Cardiac muscle cell (in vitro differentiated cells and primary cell): ENCODE results near the gene RNF39. TPM values are rescaled to one million over a fixed set of nuclear protein-coding genes. Genes with fewer than 3 reads are reported as not detected.

ENCODE experiments used
- DNase-seq, 2 donors: peaks; one replicate each; pipeline versions ENCODE4 v3.0.0 to v3.0.0-alpha.2; 2010 to 2017; ENCODE audit warnings: low read depth in 1 of 2, low spot score in 1 of 2
- H3K27ac ChIP-seq: fragments of 200-600 bp; sonication (generic); 2 replicates; pipeline ENCODE4 v1.5.1; 2016
- H3K27me3 ChIP-seq: fragments of 200-600 bp; sonication (generic); 2 replicates; pipeline ENCODE4 v1.6.0; 2016; ENCODE audit warnings: control low read depth
- H3K36me3 ChIP-seq: fragments of 200-600 bp; sonication (generic); 2 replicates; pipeline ENCODE4 v1.5.1; 2016; ENCODE audit warnings: control low read depth
- H3K4me1 ChIP-seq: fragments of 200-600 bp; sonication (generic); 2 replicates; pipeline ENCODE4 v1.8.1; 2017; ENCODE audit warnings: low read depth, mild to moderate bottlenecking, mixed run types
- H3K4me3 ChIP-seq: fragments of 200-600 bp; sonication (generic); 2 replicates; pipeline ENCODE4 v1.5.1; 2016; ENCODE audit warnings: mild to moderate bottlenecking
- H3K9me3 ChIP-seq: fragments of 200-600 bp; sonication (generic); 2 replicates; pipeline ENCODE4 v1.5.1; 2017; ENCODE audit warnings: low read depth, mild to moderate bottlenecking, control low read depth
- polyA plus RNA-seq: library from polyadenylated mRNA; unstranded; fragments of >200 nt; fragmentation: Nextera tagmentation; extraction: Ambion mirVana; gene quantifications from 2 replicates; pipeline ENCODE4 v1.2.1, GENCODE V29; 2016
- total RNA-seq: library from RNA; depleted of rRNA; stranded (reverse); fragments of >200 nt; gene quantifications from 2 replicates; pipeline ENCODE4 v1.2.3, GENCODE V29; 2016
- TF ChIP-seq, protein P1 (sequence below): IDR thresholded peaks from 2 replicates; pipeline ENCODE4 v1.5.1; 2012; ENCODE audit warnings: low read depth, mild to moderate bottlenecking, low read length

RNF39 gene
- total and polyA plus RNA-seq, 2 experiments from 2014 or later, result 0.46 TPM; not detected in 1

DNA sequence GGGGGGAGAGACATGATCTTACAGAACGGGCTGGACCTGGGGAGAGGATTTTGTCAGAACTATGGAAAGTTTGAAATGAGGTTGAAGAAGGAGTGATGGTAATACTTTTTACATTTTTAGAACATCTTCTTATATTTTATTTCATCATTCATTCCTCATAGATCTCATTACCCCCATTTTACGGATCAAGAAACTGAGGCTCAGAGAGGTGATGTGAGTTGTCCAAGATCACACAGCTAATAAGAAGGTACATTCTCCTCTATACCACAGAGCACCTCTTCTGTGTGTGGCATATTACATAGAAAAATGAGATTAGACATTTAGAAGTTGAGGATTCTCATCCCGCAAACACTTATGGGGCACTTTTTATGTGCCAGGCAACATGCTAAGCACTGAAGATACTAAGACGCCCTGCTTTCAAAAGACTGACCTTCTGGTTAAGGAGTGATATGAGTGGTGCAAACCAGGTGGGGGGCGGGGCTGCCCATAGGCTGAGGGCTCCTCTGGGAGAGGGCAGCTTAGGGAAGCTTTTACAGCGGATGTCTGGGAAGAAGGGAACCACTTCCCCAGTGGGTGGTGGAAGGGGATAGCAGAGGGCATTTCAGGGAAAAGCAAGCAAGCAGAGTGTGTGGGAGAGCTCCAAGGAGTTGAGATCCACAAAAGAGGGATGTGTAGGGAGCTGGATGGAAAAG, 17.4 kb upstream of the RNF39 start:
- H3K36me3 ChIP-seq, result no peaks in the 10 kb centered on the region
- peaks cover 75% of the 10 kb centered on the region for H3K27me3 ChIP-seq
- no peak overlapping the region for H3K27ac ChIP-seq
- TF ChIP-seq, protein P1, sequence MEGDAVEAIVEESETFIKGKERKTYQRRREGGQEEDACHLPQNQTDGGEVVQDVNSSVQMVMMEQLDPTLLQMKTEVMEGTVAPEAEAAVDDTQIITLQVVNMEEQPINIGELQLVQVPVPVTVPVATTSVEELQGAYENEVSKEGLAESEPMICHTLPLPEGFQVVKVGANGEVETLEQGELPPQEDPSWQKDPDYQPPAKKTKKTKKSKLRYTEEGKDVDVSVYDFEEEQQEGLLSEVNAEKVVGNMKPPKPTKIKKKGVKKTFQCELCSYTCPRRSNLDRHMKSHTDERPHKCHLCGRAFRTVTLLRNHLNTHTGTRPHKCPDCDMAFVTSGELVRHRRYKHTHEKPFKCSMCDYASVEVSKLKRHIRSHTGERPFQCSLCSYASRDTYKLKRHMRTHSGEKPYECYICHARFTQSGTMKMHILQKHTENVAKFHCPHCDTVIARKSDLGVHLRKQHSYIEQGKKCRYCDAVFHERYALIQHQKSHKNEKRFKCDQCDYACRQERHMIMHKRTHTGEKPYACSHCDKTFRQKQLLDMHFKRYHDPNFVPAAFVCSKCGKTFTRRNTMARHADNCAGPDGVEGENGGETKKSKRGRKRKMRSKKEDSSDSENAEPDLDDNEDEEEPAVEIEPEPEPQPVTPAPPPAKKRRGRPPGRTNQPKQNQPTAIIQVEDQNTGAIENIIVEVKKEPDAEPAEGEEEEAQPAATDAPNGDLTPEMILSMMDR, result no peak
- H3K4me3 ChIP-seq, result no peak overlapping the region
- H3K9me3 ChIP-seq, result no peaks in the 10 kb centered on the region
- no peak for DNase-seq
- H3K4me1 ChIP-seq, result no peaks in the 10 kb centered on the region

DNA sequence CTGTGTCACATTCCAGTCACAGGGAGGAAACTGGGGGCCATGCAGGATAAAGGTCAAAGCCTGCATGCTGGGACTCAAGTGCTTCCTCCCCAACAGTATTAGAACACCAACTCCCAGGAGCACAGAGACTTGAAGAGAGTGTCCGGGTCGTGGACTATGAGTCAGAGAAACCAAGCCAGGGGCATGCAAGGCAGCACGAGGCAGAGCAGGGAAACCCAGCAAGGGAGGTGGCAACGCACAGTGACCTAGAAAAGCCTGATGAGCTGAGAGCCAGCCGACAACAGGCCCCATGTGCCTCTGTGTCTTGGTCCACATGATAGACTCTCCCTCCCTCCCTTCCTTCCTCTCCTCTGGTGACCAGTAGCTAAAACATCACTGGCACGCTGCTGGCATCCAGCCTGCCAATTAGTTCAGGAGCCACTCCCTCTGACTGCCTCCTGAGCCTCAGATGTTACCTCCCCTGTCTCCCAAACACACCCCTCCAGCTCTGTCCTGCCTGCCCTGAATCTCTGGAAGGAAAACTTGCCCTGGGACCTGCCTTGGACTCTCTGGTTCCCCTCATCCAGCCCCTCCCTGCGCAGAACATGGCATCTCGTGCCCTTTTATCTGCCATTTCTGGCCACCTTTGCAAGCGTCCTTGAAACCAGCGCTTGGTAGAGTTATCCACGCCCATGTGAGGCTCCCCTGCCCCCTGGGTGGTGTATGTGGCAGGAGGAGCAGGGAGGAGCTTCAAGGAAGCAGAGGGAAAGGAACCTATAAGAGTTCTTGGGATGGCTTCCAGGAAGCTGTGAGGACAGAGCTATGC, 16.2 kb upstream of the RNF39 start:
- no peaks in the 10 kb centered on the region for H3K4me1 ChIP-seq
- no peak overlapping the region for H3K4me3 ChIP-seq
- no peak overlapping the region for H3K27ac ChIP-seq
- H3K27me3 ChIP-seq, result peaks cover 62% of the 10 kb centered on the region
- DNase-seq, result peak in 1 of 2 donors; percentile 64
- H3K9me3 ChIP-seq, result no peaks in the 10 kb centered on the region
- TF ChIP-seq, protein P1, result no peak
- no peaks in the 10 kb centered on the region for H3K36me3 ChIP-seq

DNA sequence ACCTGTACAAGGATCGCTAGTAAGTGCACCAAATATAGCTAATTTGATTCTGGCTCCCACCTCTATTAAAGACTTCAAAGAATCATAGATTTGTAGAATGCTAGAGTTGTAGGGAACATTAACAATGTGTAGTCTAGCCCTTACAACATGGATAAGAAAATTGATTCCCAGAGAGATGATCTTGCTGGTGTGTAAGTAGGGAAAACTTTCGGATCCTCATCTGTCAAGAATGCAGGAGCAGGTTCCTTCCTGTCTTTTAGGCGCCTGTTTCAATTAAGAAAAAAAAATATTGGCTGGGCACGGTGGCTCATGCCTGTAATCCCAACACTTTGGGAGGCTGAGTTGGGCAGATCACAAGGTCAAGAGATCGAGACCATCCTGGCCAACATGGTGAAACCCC, 12.3 kb upstream of the RNF39 start:
- Histone ChIP-seq H3K9me3 (no peaks in the 10 kb centered on the region), H3K4me3 (no peak overlapping the region), H3K27ac (no peak overlapping the region), H3K36me3 (no peaks in the 10 kb centered on the region), H3K4me1 (no peaks in the 10 kb centered on the region), H3K27me3 (peaks cover 25% of the 10 kb centered on the region)
- TF ChIP-seq, protein P1, result no peak
- DNase-seq, result no peak

DNA sequence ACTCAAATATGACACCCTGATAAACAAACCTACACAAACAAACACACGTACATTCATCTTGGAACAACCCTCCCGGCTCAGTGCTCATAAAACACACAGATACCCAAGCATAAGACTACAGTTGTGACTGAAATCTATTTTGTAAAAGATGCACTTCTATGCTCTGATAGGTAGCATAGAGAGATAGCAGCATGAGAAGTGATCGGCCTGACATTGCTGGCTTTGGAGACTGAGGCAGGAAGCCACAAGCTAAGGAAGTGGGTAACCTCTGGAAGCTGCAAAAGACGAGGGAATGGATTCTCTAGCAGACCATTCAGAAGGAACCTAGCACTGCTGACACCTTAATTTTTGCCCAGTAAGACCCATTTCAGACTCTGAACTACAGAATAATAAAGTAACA, 1.6 kb upstream of the RNF39 start:
- H3K4me3 ChIP-seq, result no peak overlapping the region
- H3K36me3 ChIP-seq, result no peaks in the 10 kb centered on the region
- no peak overlapping the region for H3K27ac ChIP-seq
- H3K27me3 ChIP-seq, result peaks cover 81% of the 10 kb centered on the region
- TF ChIP-seq, protein P1, result no peak
- no peaks in the 10 kb centered on the region for H3K9me3 ChIP-seq
- no peak for DNase-seq
- H3K4me1 ChIP-seq, result no peaks in the 10 kb centered on the region

DNA sequence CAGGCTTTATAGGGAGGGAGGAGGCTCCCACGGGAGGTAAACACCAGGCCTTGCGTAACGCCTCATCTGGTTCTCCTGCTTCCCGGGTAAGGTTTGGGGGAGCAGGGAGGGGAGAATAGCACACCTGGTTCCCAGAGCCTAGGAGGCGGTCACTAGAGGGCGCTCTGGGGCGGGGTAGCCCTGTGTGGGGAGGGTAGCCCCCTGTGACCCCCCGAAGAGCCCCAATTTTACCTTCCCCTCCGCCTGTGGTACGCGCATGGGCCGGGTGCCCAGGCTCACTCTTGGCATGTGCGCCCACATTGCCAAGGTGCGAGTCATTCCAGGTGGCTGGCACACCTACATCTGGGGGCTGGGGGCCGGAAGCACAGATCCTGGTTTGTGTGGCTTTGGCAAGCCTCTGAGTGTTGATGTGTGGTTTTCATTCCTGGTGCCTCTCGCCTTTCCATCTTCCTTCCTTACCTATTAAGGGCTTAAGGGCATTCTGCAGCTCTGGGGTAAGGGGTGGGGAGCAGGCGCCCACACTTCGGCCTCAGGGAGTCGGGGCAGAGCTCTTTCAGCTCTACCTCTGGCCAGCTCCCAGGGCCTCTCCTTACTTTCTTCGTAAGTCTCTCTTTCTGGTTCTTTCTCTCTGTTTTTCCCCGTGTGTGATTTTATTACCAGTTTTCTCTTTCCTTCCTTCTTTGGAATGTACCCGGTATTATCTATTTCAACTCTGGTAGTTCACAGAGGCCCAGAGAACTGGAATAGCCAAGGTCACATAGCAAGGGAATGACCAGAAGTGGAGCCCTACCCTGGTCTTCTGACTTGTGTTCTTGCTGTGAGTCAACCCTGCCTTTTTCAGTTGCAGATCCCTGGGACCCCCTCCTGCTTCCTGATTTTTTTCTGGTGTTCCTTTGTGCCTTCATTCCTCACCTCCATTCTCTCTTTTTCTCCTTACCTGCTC, 492 bp upstream of the RNF39 start:
- TF ChIP-seq, protein P1, result peak; percentile 48
- DNase-seq, result peak in 1 of 2 donors; percentile 16
- Histone ChIP-seq H3K36me3 (no peaks in the 10 kb centered on the region), H3K4me1 (no peaks in the 10 kb centered on the region), H3K27me3 (peaks cover 92% of the 10 kb centered on the region), H3K27ac (no peak overlapping the region), H3K9me3 (no peaks in the 10 kb centered on the region), H3K4me3 (peak overlapping the region; percentile 4)
